ENCODE results near the gene BDH1.

- TF ChIP-seq ARNTL (CRISPR knock-in tag; IDR thresholded peaks at IDR 0.05; ENCODE audit: borderline replicate concordance, low read depth) (no peak), PATZ1 (CRISPR knock-in tag; IDR thresholded peaks at IDR 0.05; ENCODE audit: borderline replicate concordance) (no peak), SNAI2 (CRISPR knock-in tag; IDR thresholded peaks at IDR 0.05) (no peak), OSR1 (CRISPR knock-in tag; IDR thresholded peaks at IDR 0.05) (no peak), BACH2 (CRISPR knock-in tag; IDR thresholded peaks at IDR 0.05; ENCODE audit: borderline replicate concordance) (no peak), CREB5 (CRISPR knock-in tag; IDR thresholded peaks at IDR 0.05; ENCODE audit: low read depth) (no peak)
Observed at GRCh38 chr3:197592361-197593045, 36.7 kb upstream of the BDH1 start.
